A673 (cell line): Measurements from ENCODE around the gene GUK1.

ENCODE experiments used
- CTCF ChIP-seq: fragments of 300-800, 200-600 bp; sonication (generic); conservative IDR thresholded peaks from 2 replicates; pipeline ENCODE4 v1.5.1; 2017; ENCODE audit warnings: low read depth, mild to moderate bottlenecking, antibody characterized with exemption, low read length, moderate library complexity, mixed read lengths
- EZH2 ChIP-seq: fragments of 200-600 bp; sonication (generic); IDR thresholded peaks from 2 replicates; pipeline ENCODE4 v1.6.1; 2017; ENCODE audit warnings: borderline replicate concordance, low read depth, mild to moderate bottlenecking, mixed read lengths, antibody characterized with exemption, low read length; ENCODE audit not compliant: poor library complexity, severe bottlenecking

- TF ChIP-seq CTCF (no peak), EZH2 (no peak)
These were observed 42.4 kb downstream of the GUK1 start for GRCh38 chr1:228182296-228183030.
